ENCODE data around the gene STK36. TPM values are rescaled to one million over a fixed set of nuclear protein-coding genes. Genes with fewer than 3 reads are reported as not detected.

Gene STK36
- total RNA-seq, 3 donors from 2014 or later (not counting 1 experiment from before 2014, with no cell fraction given), result 20.0 to 20.3 (median 20.2) TPM

DNA sequence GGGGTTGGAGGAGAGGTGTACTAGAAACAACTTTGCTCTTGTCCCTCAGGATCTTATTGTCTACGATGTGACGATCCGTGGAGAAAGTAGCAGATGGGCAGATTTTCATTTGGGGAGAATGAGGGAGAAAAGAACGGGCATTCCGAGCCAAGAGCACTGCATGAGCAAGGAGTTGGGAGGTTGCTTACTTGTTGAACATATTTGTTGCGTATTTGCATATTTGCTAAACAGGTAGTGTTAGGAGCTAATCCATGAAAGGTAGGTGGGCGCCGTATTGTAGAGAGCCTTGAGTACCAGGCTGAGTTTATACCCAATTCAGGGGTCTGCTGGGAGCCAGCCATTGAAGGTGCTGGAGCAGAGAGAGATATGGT, 11.9 kb upstream of the STK36 start:
- no peak for TF ChIP-seq CTCF (IDR thresholded peaks at IDR 0.05)
- H3K27me3 ChIP-seq (ENCODE audit: control insufficient read depth, insufficient read depth, low read length), result no peaks in the 10 kb centered on the region
- Mint-ChIP-seq H3K4me3 (peak overlapping the region; percentile 99), H3K27me3 (ENCODE audit: low read depth in 2 of 2) (no peaks in the 10 kb centered on the region), H3K4me1 (peaks cover 27 to 40% of the 10 kb centered on the region in 2 donors), H3K36me3 (no peaks in the 10 kb centered on the region), H3K9me3 (no peaks in the 10 kb centered on the region), H3K27ac (peak overlapping the region; percentile 83 to 93)
- peak overlapping the region; percentile 43 for H3K27ac ChIP-seq (ENCODE audit: low read length)
- H3K9me3 ChIP-seq (ENCODE audit: control insufficient read depth, insufficient read depth, low read length), result no peaks in the 10 kb centered on the region
- DNase-seq, result no peak
- H3K36me3 ChIP-seq (ENCODE audit: control insufficient read depth, insufficient read depth, low read length), result peaks cover 43% of the 10 kb centered on the region
- ATAC-seq, result no peak
- 18% methylated on average over 8 of the region's 8 CpGs for WGBS (ENCODE audit: insufficient coverage)
- H3K4me3 ChIP-seq (ENCODE audit: low read length), result peak overlapping the region; percentile 97
- intact Hi-C loops (cut with micrococcal nuclease), result loop anchor here (1.0 to 5.0 kb wide), 3 partner anchors 12 to 727 kb away; partner anchors contain the start of genes DNPEP, RNF25, STK36 and TTLL4
- H3K4me1 ChIP-seq (ENCODE audit: control insufficient read depth, insufficient read depth, low read length), result peaks cover 17% of the 10 kb centered on the region

DNA sequence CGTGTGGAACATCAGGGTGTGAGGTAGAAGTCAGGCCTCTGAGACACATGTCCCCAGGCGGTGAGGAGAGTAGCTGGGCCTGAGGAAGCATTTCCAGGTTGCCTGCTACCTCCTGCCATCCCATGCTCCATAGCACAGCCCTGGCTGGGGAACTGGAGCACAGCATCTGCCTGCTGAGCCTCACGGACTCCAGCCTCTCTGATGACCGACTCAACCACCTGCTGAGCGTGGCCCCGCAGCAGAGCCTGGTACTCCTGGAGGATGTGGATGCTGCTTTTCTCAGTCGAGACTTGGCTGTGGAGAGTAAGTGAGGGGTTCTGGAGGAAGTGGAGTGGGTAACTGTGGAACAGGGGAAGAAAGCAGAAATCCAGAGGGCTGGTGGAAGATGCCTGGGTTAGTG, 9.5 kb upstream of the STK36 start:
- Histone ChIP-seq H3K27ac (ENCODE audit: low read length) (no peak overlapping the region), H3K9me3 (ENCODE audit: control insufficient read depth, insufficient read depth, low read length) (no peaks in the 10 kb centered on the region), H3K27me3 (ENCODE audit: control insufficient read depth, insufficient read depth, low read length) (no peaks in the 10 kb centered on the region), H3K36me3 (ENCODE audit: control insufficient read depth, insufficient read depth, low read length) (peaks cover 46% of the 10 kb centered on the region), H3K4me3 (ENCODE audit: low read length) (no peak overlapping the region), H3K4me1 (ENCODE audit: control insufficient read depth, insufficient read depth, low read length) (peaks cover 17% of the 10 kb centered on the region)
- H3K36me3 Mint-ChIP-seq, result no peaks in the 10 kb centered on the region
- intact Hi-C loops (cut with micrococcal nuclease), result no loop called here
- peak overlapping the region in 1 of 2 donors; percentile 8 for H3K27ac Mint-ChIP-seq
- no peak overlapping the region for H3K4me3 Mint-ChIP-seq
- TF ChIP-seq CTCF (IDR thresholded peaks at IDR 0.05), result no peak
- H3K4me1 Mint-ChIP-seq, result peaks cover 27 to 32% of the 10 kb centered on the region in 2 donors
- ATAC-seq, result no peak
- H3K9me3 Mint-ChIP-seq, result no peaks in the 10 kb centered on the region
- 95% methylated on average over 7 of the region's 7 CpGs for WGBS (ENCODE audit: insufficient coverage)
- DNase-seq, result no peak
- H3K27me3 Mint-ChIP-seq (ENCODE audit: low read depth in 2 of 2), result no peaks in the 10 kb centered on the region

DNA sequence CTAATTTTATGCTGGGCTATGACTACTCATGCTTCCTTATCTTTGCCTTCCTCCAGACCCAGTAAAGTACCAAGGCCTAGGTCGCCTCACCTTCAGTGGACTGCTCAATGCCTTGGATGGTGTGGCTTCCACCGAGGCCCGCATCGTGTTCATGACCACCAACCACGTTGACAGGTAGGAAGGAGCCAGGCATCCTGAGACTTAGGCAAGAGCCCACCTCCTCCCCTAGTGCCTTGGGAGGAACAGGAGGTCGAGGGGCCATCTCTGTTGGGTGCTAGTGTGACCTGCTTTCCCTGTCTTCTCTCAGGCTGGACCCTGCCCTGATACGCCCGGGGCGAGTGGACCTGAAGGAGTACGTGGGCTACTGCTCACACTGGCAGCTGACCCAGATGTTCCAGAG, 9.1 kb upstream of the STK36 start:
- Mint-ChIP-seq H3K9me3 (no peaks in the 10 kb centered on the region), H3K36me3 (no peaks in the 10 kb centered on the region), H3K4me3 (no peak overlapping the region), H3K27me3 (ENCODE audit: low read depth in 2 of 2) (no peaks in the 10 kb centered on the region), H3K4me1 (peaks cover 24 to 27% of the 10 kb centered on the region in 2 donors), H3K27ac (peak overlapping the region in 1 of 2 donors; percentile 8)
- Histone ChIP-seq H3K36me3 (ENCODE audit: control insufficient read depth, insufficient read depth, low read length) (peaks cover 50% of the 10 kb centered on the region), H3K4me1 (ENCODE audit: control insufficient read depth, insufficient read depth, low read length) (peaks cover 17% of the 10 kb centered on the region), H3K9me3 (ENCODE audit: control insufficient read depth, insufficient read depth, low read length) (no peaks in the 10 kb centered on the region), H3K27ac (ENCODE audit: low read length) (no peak overlapping the region), H3K27me3 (ENCODE audit: control insufficient read depth, insufficient read depth, low read length) (no peaks in the 10 kb centered on the region), H3K4me3 (ENCODE audit: low read length) (no peak overlapping the region)
- WGBS (ENCODE audit: insufficient coverage), result 95% methylated on average over 10 of the region's 10 CpGs
- DNase-seq, result no peak
- intact Hi-C loops (cut with micrococcal nuclease), result no loop called here
- no peak for ATAC-seq
- no peak for TF ChIP-seq CTCF (IDR thresholded peaks at IDR 0.05)

DNA sequence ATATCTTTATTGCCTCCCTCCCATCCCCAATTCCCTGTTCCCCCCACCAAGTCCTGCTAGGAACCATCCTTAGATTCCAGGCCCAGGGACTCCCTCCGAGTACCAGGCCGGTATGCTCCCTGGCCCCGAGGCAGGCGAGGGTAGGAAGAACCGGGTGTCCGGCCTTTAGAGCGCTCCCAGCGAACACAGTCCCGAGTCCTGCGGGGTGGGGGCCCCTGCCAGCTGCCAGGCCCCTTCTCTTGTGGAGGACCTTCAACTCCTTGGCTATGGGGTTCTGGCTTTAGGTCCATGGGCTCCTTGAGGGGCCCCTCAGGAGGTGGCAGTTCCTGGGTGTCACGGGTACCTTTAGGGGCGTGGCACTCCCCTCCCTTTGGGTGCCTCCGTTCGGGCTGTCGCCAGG, 8.0 kb upstream of the STK36 start:
- H3K4me1 ChIP-seq (ENCODE audit: control insufficient read depth, insufficient read depth, low read length), result peaks cover 8% of the 10 kb centered on the region
- H3K9me3 Mint-ChIP-seq, result no peaks in the 10 kb centered on the region
- no peaks in the 10 kb centered on the region for H3K36me3 Mint-ChIP-seq
- no peak overlapping the region for H3K27ac ChIP-seq (ENCODE audit: low read length)
- peaks cover 51% of the 10 kb centered on the region for H3K36me3 ChIP-seq (ENCODE audit: control insufficient read depth, insufficient read depth, low read length)
- no peak overlapping the region for H3K4me3 ChIP-seq (ENCODE audit: low read length)
- WGBS (ENCODE audit: insufficient coverage), result 96% methylated on average over 15 of the region's 15 CpGs
- peaks cover 14 to 16% of the 10 kb centered on the region in 2 donors for H3K4me1 Mint-ChIP-seq
- intact Hi-C loops (cut with micrococcal nuclease), result no loop called here
- no peak for DNase-seq
- H3K4me3 Mint-ChIP-seq, result no peak overlapping the region
- H3K27ac Mint-ChIP-seq, result peak overlapping the region in 1 of 2 donors; percentile 53
- no peaks in the 10 kb centered on the region for H3K9me3 ChIP-seq (ENCODE audit: control insufficient read depth, insufficient read depth, low read length)
- H3K27me3 Mint-ChIP-seq (ENCODE audit: low read depth in 2 of 2), result no peaks in the 10 kb centered on the region
- no peaks in the 10 kb centered on the region for H3K27me3 ChIP-seq (ENCODE audit: control insufficient read depth, insufficient read depth, low read length)
- no peak for ATAC-seq
- TF ChIP-seq CTCF (IDR thresholded peaks at IDR 0.05), result no peak

Measured in natural killer cell (primary cell).